ENCODE data around the gene DGKD. TPM values are rescaled to one million over a fixed set of nuclear protein-coding genes. Genes with fewer than 3 reads are reported as not detected.

DGKD gene
- total and polyA plus RNA-seq, 9 of the 15 experiments (the other 6 are each of a cell fraction or from before 2014, with no cell fraction given) = 0.52 to 29.5 (median 10.6) TPM

DNA sequence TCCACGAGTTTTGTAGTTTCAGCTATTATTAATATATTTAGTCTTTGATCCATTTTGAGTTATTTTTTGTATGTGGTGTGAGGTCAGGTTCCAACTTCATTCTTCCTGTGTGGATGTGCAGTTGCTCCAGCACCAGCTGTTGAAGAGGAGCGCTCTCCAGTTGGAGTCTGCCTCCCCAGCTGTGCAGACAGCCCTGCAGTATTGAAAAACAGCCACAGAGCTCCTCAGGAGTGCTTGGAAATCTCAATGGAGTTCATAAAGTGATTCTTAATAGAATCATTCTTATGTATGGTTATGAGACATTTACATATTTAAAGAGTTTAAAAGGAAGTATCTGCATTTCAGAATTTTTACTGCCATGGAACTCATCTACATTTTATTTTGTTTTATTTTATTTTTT, 17.3 kb downstream of the DGKD start (continued):
- TF ChIP-seq, protein P1, sequence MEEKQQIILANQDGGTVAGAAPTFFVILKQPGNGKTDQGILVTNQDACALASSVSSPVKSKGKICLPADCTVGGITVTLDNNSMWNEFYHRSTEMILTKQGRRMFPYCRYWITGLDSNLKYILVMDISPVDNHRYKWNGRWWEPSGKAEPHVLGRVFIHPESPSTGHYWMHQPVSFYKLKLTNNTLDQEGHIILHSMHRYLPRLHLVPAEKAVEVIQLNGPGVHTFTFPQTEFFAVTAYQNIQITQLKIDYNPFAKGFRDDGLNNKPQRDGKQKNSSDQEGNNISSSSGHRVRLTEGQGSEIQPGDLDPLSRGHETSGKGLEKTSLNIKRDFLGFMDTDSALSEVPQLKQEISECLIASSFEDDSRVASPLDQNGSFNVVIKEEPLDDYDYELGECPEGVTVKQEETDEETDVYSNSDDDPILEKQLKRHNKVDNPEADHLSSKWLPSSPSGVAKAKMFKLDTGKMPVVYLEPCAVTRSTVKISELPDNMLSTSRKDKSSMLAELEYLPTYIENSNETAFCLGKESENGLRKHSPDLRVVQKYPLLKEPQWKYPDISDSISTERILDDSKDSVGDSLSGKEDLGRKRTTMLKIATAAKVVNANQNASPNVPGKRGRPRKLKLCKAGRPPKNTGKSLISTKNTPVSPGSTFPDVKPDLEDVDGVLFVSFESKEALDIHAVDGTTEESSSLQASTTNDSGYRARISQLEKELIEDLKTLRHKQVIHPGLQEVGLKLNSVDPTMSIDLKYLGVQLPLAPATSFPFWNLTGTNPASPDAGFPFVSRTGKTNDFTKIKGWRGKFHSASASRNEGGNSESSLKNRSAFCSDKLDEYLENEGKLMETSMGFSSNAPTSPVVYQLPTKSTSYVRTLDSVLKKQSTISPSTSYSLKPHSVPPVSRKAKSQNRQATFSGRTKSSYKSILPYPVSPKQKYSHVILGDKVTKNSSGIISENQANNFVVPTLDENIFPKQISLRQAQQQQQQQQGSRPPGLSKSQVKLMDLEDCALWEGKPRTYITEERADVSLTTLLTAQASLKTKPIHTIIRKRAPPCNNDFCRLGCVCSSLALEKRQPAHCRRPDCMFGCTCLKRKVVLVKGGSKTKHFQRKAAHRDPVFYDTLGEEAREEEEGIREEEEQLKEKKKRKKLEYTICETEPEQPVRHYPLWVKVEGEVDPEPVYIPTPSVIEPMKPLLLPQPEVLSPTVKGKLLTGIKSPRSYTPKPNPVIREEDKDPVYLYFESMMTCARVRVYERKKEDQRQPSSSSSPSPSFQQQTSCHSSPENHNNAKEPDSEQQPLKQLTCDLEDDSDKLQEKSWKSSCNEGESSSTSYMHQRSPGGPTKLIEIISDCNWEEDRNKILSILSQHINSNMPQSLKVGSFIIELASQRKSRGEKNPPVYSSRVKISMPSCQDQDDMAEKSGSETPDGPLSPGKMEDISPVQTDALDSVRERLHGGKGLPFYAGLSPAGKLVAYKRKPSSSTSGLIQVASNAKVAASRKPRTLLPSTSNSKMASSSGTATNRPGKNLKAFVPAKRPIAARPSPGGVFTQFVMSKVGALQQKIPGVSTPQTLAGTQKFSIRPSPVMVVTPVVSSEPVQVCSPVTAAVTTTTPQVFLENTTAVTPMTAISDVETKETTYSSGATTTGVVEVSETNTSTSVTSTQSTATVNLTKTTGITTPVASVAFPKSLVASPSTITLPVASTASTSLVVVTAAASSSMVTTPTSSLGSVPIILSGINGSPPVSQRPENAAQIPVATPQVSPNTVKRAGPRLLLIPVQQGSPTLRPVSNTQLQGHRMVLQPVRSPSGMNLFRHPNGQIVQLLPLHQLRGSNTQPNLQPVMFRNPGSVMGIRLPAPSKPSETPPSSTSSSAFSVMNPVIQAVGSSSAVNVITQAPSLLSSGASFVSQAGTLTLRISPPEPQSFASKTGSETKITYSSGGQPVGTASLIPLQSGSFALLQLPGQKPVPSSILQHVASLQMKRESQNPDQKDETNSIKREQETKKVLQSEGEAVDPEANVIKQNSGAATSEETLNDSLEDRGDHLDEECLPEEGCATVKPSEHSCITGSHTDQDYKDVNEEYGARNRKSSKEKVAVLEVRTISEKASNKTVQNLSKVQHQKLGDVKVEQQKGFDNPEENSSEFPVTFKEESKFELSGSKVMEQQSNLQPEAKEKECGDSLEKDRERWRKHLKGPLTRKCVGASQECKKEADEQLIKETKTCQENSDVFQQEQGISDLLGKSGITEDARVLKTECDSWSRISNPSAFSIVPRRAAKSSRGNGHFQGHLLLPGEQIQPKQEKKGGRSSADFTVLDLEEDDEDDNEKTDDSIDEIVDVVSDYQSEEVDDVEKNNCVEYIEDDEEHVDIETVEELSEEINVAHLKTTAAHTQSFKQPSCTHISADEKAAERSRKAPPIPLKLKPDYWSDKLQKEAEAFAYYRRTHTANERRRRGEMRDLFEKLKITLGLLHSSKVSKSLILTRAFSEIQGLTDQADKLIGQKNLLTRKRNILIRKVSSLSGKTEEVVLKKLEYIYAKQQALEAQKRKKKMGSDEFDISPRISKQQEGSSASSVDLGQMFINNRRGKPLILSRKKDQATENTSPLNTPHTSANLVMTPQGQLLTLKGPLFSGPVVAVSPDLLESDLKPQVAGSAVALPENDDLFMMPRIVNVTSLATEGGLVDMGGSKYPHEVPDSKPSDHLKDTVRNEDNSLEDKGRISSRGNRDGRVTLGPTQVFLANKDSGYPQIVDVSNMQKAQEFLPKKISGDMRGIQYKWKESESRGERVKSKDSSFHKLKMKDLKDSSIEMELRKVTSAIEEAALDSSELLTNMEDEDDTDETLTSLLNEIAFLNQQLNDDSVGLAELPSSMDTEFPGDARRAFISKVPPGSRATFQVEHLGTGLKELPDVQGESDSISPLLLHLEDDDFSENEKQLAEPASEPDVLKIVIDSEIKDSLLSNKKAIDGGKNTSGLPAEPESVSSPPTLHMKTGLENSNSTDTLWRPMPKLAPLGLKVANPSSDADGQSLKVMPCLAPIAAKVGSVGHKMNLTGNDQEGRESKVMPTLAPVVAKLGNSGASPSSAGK (IDR thresholded peaks at IDR 0.05) = no peak
- TF ChIP-seq ZEB2 (IDR thresholded peaks at IDR 0.05) (no peak), SIN3B (IDR thresholded peaks at IDR 0.05; ENCODE audit: low read depth) (no peak), HMGN3 (IDR thresholded peaks at IDR 0.05; ENCODE audit: borderline replicate concordance, extremely low read depth, insufficient read length, low read depth, low read length) (no peak)
